B cell (primary cell): ENCODE measurements around the gene RAD51AP2.

Experiments
- EZH2 ChIP-seq: IDR thresholded peaks from 2 replicates; pipeline ENCODE4 v1.6.1; 2012; ENCODE audit warnings: borderline replicate concordance, low read depth, mild to moderate bottlenecking, moderate library complexity, low read length; ENCODE audit not compliant: insufficient read depth, poor library complexity, severe bottlenecking
- TF ChIP-seq, protein P1 (sequence below): fragments of 200-600 bp; IDR thresholded peaks from one replicate; pipeline ENCODE4 v1.8.0; 2022; ENCODE audit warnings: antibody characterized with exemption, mild to moderate bottlenecking

DNA sequence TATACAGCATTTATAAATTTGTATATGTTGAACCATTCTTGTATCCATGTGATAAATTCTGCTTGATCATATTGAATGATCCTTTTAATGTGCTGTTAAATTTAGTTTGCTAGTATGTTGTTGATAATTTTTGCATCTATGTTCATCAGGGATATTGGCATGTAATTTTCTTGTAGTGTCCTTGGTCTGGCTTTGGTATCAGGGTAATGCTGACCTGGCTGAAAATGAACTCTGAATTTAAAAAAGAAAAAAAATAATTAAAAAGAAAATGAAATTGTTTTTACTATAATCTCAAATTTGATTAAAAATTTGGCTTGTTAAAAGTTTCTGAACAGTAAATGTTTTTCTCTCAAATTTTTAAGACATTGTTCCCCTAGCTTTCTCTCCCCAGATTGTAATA is 46.3 kb downstream of the RAD51AP2 start:
- TF ChIP-seq, protein P1, sequence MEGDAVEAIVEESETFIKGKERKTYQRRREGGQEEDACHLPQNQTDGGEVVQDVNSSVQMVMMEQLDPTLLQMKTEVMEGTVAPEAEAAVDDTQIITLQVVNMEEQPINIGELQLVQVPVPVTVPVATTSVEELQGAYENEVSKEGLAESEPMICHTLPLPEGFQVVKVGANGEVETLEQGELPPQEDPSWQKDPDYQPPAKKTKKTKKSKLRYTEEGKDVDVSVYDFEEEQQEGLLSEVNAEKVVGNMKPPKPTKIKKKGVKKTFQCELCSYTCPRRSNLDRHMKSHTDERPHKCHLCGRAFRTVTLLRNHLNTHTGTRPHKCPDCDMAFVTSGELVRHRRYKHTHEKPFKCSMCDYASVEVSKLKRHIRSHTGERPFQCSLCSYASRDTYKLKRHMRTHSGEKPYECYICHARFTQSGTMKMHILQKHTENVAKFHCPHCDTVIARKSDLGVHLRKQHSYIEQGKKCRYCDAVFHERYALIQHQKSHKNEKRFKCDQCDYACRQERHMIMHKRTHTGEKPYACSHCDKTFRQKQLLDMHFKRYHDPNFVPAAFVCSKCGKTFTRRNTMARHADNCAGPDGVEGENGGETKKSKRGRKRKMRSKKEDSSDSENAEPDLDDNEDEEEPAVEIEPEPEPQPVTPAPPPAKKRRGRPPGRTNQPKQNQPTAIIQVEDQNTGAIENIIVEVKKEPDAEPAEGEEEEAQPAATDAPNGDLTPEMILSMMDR, result no peak
- TF ChIP-seq EZH2, result no peak
